ENCODE results near the gene WDR81.

The WDR81 gene

DNA sequence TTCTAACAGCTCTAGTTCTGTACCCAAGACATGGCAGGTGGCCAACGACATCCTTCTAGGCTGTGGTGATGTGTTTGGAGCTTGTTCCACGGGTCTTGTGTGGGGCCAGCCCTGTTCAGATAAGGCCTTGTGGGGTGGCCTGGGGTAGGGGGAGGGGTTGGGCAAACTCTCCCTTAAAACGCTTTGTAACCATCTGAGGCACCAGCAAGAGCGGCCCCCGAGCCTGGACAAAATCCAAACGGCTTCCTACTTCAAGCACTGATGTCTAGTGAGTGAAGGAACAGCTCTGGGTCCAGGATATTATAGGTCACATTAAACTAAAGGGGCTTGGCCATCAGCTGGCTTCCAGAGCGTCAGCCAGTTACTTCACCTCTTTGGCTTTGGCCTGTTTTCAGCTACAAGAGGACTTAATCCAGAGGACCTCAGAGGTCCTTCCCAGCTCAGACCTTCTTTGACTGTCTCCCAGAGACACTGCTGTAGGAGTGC, 49.2 kb downstream of the WDR81 start:
- TF ChIP-seq, protein P1, sequence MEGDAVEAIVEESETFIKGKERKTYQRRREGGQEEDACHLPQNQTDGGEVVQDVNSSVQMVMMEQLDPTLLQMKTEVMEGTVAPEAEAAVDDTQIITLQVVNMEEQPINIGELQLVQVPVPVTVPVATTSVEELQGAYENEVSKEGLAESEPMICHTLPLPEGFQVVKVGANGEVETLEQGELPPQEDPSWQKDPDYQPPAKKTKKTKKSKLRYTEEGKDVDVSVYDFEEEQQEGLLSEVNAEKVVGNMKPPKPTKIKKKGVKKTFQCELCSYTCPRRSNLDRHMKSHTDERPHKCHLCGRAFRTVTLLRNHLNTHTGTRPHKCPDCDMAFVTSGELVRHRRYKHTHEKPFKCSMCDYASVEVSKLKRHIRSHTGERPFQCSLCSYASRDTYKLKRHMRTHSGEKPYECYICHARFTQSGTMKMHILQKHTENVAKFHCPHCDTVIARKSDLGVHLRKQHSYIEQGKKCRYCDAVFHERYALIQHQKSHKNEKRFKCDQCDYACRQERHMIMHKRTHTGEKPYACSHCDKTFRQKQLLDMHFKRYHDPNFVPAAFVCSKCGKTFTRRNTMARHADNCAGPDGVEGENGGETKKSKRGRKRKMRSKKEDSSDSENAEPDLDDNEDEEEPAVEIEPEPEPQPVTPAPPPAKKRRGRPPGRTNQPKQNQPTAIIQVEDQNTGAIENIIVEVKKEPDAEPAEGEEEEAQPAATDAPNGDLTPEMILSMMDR (conservative IDR thresholded peaks at IDR 0.05; ENCODE audit: low read depth, low read length): no peak
- H3K27ac ChIP-seq: no peak overlapping the region
- H3K9ac ChIP-seq: no peak overlapping the region
- H3K4me2 ChIP-seq: no peak overlapping the region
- H3K4me1 ChIP-seq (ENCODE audit: low read depth, poor library complexity, severe bottlenecking): no peaks in the 10 kb centered on the region
- H3K4me3 ChIP-seq (IDR thresholded peaks at IDR 0.05; ENCODE audit: insufficient read depth, low read depth, low read length): no peak overlapping the region
- no peaks in the 10 kb centered on the region for H3K27me3 ChIP-seq (ENCODE audit: insufficient read depth, low read depth)
- no peaks in the 10 kb centered on the region for H4K20me1 ChIP-seq (ENCODE audit: insufficient read depth)
- no peaks in the 10 kb centered on the region for H3K36me3 ChIP-seq (ENCODE audit: insufficient read depth)
- no peaks in the 10 kb centered on the region for H3K79me2 ChIP-seq (ENCODE audit: insufficient read depth, low read depth)
- no peak overlapping the region for H2AFZ ChIP-seq (ENCODE audit: low read depth)

DNA sequence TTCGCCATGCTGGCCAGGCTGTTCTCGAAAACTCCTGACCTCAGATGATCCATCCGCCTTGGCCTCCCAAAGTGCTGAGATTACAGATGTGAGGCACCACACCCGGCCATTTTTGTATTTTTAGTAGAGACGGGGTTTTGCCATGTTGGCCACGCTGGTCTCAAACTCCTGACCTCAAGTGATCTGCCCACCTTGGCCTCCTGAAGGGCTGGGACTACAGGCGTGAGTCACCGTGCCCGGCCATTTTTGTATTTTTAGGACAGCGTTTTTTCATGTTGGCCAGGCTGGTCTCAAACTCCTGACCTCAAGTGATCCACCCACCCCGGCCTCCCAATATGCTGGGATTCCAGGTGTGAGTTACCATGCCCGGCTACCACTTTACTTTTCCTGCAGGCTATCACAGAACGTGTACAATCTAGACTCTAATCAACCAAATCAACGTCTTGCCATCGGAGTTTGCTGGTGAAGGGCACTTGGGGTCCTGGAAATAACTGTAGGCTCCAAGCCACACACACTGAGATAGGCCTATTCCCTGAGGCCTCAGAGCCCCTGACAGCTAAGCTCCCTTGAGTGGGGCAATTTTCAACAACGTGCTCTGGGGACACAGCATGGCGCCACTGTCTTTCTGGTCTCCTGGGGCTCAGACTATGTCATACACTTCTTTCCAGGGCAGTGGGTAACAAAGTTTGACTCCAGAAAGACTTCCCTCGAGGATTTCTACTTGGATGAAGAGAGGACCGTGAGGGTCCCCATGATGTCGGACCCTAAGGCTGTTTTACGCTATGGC, 50.1 kb downstream of the WDR81 start:
- no peaks in the 10 kb centered on the region for H3K4me1 ChIP-seq (ENCODE audit: low read depth, poor library complexity, severe bottlenecking)
- H3K4me3 ChIP-seq (IDR thresholded peaks at IDR 0.05; ENCODE audit: insufficient read depth, low read depth, low read length): no peak overlapping the region
- no peaks in the 10 kb centered on the region for H3K36me3 ChIP-seq (ENCODE audit: insufficient read depth)
- no peak overlapping the region for H2AFZ ChIP-seq (ENCODE audit: low read depth)
- H3K4me2 ChIP-seq: no peak overlapping the region
- no peaks in the 10 kb centered on the region for H3K27me3 ChIP-seq (ENCODE audit: insufficient read depth, low read depth)
- no peak overlapping the region for H3K9ac ChIP-seq
- H4K20me1 ChIP-seq (ENCODE audit: insufficient read depth): no peaks in the 10 kb centered on the region
- no peak overlapping the region for H3K27ac ChIP-seq
- TF ChIP-seq, protein P1 (conservative IDR thresholded peaks at IDR 0.05; ENCODE audit: low read depth, low read length): no peak
- no peaks in the 10 kb centered on the region for H3K79me2 ChIP-seq (ENCODE audit: insufficient read depth, low read depth)

DNA sequence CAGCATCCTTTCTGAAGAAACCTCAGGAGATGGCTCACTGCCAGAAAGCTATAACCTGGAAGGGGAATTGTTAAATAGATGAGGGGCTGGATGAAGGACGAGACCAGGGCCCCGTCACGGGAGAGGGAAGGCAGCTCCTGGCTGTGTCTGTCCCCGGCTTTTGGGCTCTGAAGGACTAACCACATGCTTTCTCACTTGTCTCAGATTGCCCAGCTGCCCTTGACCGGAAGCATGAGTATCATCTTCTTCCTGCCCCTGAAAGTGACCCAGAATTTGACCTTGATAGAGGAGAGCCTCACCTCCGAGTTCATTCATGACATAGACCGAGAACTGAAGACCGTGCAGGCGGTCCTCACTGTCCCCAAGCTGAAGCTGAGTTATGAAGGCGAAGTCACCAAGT, 51.8 kb downstream of the WDR81 start:
- Histone ChIP-seq H3K27me3 (ENCODE audit: insufficient read depth, low read depth) (no peaks in the 10 kb centered on the region), H3K36me3 (ENCODE audit: insufficient read depth) (no peaks in the 10 kb centered on the region), H3K4me2 (no peak overlapping the region), H3K9ac (no peak overlapping the region), H4K20me1 (ENCODE audit: insufficient read depth) (no peaks in the 10 kb centered on the region), H3K4me3 (IDR thresholded peaks at IDR 0.05; ENCODE audit: insufficient read depth, low read depth, low read length) (no peak overlapping the region), H3K4me1 (ENCODE audit: low read depth, poor library complexity, severe bottlenecking) (no peaks in the 10 kb centered on the region), H3K79me2 (ENCODE audit: insufficient read depth, low read depth) (no peaks in the 10 kb centered on the region), H2AFZ (ENCODE audit: low read depth) (no peak overlapping the region), H3K27ac (no peak overlapping the region)
- TF ChIP-seq, protein P1 (conservative IDR thresholded peaks at IDR 0.05; ENCODE audit: low read depth, low read length): no peak

DNA sequence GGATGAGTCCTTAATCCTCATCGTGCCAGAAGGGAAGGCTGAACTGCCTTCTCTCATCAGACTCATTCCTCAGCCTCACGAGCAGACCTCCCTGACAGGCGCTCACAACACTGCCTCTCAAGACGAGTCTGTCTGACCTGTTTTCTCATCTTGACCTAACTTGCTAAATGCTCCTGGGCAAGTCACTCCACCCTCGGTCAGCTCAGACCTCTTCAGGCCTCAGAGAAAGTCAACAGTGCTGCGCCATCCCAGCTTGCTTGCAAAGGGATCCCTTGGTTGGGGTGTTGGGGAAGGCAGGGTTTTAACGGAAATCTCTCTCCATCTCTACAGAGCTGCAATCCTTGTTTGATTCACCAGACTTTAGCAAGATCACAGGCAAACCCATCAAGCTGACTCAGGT, 52.4 kb downstream of the WDR81 start:
- TF ChIP-seq, protein P1 (conservative IDR thresholded peaks at IDR 0.05; ENCODE audit: low read depth, low read length): no peak
- H3K27me3 ChIP-seq (ENCODE audit: insufficient read depth, low read depth): no peaks in the 10 kb centered on the region
- no peak overlapping the region for H3K4me2 ChIP-seq
- no peaks in the 10 kb centered on the region for H3K4me1 ChIP-seq (ENCODE audit: low read depth, poor library complexity, severe bottlenecking)
- H3K79me2 ChIP-seq (ENCODE audit: insufficient read depth, low read depth): no peaks in the 10 kb centered on the region
- H3K4me3 ChIP-seq (IDR thresholded peaks at IDR 0.05; ENCODE audit: insufficient read depth, low read depth, low read length): no peak overlapping the region
- H4K20me1 ChIP-seq (ENCODE audit: insufficient read depth): no peaks in the 10 kb centered on the region
- H3K36me3 ChIP-seq (ENCODE audit: insufficient read depth): no peaks in the 10 kb centered on the region
- H3K9ac ChIP-seq: no peak overlapping the region
- no peak overlapping the region for H2AFZ ChIP-seq (ENCODE audit: low read depth)
- H3K27ac ChIP-seq: no peak overlapping the region
